GM18511 (cell line): ENCODE results near the gene RHOBTB1.

Experiments
- ATAC-seq: cut with Tn5 transposase; IDR thresholded peaks from one replicate; pipeline ENCODE4 v1.9.1; 2021; ENCODE audit warnings: mild to moderate bottlenecking, moderate library complexity; ENCODE audit not compliant: unreplicated experiment

The RHOBTB1 gene

DNA sequence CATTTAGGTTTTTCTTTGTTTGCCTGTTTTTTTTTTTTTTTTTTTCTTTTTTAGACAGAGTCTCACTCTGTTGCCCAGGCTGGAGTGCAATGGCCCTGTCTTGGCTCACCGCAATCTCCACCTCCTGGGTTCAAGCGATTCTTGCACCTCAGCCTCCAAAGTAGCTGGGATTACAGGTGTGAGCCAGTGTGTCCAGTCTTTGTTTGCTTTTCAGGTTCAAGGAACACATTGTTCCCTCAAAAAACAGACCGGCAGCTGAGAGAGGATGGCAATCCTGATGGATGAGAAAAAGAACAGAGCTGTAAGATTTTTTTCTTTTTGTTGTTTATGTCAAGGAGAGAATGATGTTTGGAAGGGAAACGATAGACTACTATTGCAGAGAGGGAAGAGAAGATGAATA is 23.3 kb upstream of the RHOBTB1 start:
- no peak for ATAC-seq

DNA sequence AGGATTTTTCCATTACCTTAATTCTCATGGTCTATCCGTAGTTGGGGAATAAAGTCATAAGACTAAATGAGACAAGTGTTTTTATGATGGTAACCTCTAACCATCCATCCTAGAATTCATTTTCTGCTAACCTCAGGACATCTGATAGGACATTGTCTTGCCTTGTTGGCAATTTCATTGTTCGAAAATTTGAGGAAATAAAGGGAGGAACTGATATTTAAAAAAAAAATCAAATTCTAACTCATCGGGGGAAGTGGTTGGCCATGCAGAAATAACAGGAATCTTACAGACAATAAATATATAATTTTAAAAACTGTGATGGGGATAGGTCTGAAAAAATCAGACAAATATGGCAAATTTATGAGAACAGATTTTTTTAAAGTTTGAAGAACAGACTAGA is 21.7 kb upstream of the RHOBTB1 start:
- ATAC-seq: no peak

DNA sequence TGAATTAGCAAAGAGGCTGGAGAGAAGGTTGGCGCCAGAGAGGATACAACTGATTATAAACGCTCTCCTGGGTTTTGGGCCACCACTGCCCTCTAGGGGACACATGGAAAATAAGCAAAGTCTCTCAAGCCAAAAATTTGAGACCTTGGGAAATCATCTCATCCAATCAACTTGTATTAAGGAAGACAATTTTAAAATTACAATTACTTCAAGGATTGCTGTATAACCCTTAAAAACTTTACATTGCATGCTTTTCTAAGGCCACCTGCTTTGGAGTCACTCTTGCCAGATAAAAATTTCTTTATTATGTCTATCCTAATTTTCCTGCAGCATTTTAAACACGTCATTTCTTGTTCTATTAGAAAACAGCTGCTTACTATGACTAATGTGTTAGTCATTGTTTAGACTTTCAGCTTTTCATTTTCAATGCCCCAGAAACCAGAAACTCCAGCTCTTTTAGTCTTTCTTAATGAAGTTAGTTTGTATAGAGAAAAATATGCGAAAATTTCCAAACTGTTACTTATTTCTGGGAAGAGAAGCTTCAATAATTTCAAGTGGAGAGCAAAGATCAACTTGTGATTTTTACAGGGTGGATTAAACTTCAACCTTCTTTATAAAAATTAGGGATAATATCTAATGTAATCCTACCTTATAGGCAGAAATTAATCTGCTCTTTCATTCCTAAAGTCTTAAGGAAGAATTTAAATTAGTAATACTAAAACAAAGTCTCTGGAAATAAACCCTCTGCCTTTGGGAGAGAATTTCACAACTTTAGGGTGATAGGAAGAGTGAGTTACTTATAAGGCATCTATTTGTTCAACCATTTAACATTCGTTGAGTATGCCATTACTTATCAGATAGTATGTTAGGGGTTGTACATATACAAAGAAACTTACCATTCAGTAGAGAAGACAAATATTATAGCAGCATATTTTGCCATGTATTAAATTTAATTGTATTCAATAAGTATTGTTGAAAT is 20.6 kb upstream of the RHOBTB1 start:
- peak; percentile 70 for ATAC-seq

DNA sequence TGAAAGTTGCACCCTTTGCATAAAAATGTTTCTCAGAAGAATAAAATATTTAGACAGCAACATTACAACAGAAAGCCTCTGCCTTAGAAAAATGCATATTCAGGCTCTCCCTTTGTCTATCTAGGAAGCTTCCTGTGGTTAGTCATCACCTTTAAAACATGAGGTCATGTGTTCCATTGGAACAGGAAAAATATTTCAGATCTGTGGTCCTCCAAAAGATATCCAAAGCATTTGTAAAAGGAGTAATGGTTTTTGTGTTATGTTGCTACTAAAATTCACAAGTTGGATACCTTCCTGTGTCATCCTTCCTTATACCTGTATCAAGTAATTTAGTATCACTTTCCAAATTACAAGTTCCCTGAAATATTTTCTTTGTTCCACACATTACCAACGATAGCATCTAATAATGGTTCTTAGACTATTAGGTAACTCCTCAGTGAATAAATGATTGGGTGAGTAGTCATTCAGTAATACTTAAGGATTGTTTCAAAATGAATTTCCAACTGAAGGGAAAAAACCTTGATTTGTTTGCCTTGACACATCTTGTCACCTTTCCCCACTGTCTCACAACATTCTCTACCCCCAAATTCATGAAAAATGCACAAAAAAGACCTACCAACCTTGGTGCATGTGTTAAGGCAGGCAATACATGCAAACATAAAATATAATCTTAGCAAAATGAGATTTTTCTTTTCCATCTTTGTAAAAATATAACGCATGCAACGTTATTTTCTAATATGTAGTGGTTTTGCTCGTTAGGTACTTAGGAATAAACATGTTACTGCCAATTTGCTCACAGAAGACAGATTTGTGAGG is 19.7 kb upstream of the RHOBTB1 start:
- no peak for ATAC-seq

DNA sequence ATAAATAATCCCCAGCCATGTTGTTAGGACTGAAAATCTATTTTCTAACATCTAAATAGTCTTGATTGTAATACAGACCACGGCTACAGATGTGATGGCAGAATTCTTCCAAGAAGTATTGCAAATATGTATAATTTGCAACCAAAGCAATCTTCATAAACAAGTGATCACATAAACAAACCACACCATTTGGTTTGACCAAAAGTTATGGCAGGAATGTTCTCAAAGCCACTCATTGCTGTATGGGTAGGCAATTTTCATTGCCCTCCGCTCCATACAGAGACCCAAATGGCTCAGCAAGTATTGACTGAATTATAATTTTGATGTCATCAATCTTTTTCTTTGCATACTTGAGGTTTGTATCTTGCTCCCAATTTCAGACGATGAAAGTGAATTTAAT is 19.0 kb upstream of the RHOBTB1 start:
- ATAC-seq: no peak

DNA sequence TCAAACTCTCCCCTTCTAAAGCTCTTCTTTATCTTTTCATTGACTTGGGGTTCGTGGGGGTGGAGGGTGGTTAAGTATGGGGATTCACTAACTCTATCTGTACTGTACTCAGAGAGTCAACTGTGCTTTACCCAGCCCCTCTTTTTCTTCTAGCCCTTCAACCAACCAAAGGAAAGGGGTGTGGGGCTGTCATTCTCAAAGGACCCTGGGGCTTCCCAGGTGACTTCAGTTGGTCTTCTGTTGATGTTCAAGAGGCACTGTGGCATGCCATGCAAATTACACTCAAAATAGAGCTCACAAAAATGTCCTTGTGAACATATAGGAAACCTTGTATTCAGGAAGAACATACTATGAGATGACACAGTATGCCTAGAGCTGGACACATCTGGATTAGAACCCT is 16.9 kb upstream of the RHOBTB1 start:
- ATAC-seq: no peak

DNA sequence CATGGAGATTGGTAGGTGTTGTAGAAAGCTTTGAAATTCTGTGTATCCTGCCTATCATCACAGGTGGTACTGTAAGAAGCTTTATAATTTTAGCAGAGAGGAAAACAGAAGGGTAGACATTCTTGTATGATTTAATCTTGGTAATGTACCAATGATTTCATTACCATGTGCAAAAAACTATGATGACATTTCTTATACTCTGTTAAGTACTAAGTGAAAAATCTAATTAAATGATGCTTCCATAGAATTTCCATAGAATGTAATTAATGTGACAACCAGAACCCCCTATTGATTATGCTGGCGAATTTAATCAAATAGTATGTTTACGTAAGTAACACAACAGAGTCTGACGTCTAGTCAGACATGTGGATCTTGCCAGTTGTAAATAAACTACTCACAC is 16.0 kb upstream of the RHOBTB1 start:
- ATAC-seq: no peak

DNA sequence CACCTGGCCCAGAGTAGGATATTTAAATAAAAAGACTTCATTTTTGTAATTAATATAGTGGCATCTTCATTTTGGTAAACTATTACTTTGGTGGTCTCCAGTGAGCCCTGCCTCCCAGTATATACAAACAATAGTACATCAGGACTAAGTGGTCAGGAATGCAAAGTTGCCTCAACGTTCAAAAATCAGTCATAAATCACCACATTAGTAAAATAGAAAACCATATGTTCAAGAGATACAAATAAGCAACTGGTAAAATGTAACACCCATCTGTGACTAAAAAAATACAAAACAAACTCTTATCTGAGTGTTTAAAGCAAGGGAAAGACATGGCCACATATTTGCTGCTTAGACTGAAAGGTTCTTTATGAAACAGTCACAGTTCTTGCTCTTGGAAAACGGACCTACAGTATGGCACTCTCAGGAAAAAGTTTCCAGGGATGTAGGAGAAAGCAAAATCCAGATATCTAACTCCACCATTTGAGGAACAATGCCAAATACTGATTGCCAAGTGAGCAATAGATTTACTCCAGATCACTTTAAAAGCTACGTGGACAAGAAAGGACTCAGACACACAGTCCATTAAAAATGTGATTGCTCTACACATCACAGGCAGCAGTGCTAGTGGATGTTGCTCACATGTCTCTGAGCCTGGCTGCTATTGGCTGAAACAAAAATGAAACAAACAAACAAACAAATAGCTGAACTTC is 15.1 kb upstream of the RHOBTB1 start:
- ATAC-seq: no peak

- ATAC-seq: no peak
These were observed 13.8 kb upstream of the RHOBTB1 start for GRCh38 chr10:60957667-60958221.

- no peak for ATAC-seq
These were observed 12.0 kb upstream of the RHOBTB1 start for GRCh38 chr10:60955957-60956425.

- no peak for ATAC-seq
These were observed 11.3 kb upstream of the RHOBTB1 start for GRCh38 chr10:60955316-60955715.

- ATAC-seq: no peak
These were observed 10.1 kb upstream of the RHOBTB1 start for GRCh38 chr10:60954035-60954434.

DNA sequence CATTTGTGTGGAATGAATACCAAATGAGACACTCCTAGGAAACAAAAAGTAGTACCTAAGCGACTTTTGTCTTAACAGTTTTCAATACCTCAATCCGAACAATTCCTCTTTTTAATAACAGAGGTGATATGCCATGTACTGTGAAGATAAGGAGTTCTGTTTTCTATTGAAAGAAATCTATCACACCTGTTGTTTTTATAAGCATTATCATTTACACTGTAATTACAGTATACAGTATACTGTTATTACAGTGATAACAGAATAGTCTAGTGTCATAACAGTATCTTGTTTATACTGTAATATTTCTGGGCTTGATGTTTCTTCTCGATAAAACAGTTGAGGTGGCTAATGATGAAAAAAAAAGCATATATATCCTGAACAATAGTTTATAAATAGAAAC is 9.4 kb upstream of the RHOBTB1 start:
- ATAC-seq: no peak

GRCh38 chr10:60952846-60953220 is 8.8 kb upstream of the RHOBTB1 start:
- no peak for ATAC-seq

DNA sequence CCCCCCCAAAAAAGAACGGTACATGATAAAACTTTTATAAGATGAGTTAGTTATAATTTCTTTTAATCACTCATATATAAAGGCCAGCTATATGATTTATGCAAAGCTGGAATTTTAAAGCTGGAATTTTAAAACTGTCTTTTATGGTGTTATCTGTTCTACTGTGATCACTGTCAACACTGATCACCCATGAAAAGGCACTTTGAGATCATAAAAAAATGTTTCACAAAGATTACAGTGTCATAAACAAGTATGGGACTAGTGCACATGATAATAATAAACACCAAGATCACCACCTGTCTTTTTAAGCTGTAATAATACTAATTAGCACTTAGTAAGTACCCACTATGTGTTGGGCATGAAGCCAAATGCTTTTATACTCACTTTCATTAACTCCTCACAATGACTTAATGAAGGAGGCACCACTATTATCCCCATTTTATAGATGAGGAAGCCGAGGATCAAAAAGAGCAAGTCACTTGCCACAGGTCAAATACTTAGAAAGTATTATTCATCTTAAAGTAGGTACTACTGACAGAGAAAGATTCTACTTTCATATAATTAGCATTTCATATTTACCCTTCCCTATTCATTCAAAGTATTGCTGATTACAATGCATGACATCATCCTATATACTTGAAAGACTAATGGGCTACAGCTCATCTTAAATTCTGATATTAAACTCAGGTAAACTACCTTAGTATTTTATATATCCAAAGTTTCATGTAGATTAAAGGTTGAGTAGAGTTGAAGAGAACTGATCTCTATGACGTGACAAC is 8.3 kb upstream of the RHOBTB1 start:
- ATAC-seq: no peak

DNA sequence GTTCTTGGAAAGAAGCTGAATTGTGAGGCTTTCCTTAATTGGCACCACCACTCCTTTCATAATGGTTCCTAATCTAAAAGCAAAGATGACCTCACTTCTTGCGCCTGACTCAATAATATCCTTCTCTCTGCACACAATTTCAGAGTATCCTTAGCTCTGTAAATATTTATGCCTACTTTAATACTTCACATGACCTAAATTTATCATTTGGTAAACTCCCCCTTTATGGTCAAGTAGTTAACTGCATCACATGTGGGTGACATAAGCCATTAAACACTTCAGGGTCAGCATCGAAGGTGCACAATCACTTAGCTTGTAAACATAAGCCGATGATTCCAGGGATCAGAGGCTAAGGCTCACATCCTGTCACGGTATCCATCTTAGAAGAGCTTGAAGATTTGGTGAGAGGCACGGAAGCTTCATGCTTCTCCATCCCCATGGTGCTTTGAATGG is 7.3 kb upstream of the RHOBTB1 start:
- ATAC-seq: no peak

GRCh38 chr10:60950300-60950699 is 6.3 kb upstream of the RHOBTB1 start:
- ATAC-seq: peak; percentile 61

DNA sequence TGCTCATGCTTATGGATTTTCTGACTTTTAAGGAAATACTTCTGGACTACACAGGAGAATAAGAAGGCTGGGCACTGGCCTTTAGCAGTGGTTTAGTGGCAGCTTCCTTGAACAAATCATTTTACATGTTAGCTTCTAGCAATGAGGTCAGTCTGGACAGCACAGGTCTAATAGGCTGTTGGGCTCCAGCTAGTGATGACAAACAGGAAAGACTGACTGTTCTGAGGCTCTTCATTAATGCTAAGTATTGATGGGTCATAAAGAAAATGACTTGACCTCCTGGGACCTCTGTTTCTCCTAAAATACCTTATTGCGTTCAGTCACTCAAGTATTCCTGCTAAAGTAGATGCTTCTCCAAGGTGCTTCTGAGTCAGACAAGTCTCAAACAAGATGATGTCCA is 4.9 kb upstream of the RHOBTB1 start:
- no peak for ATAC-seq

GRCh38 chr10:60944910-60945297 is 919 bp upstream of the RHOBTB1 start:
- ATAC-seq: no peak
